H1 (cell line): ENCODE data around the gene CEBPG. TPM values are rescaled to one million over a fixed set of nuclear protein-coding genes. Genes with fewer than 3 reads are reported as not detected.

Experiments
- CTCF ChIA-PET: fragments of 300-600 bp; sonication (Branson Sonifier 250); formaldehyde crosslinking; loops from one replicate; lab custom pipeline; 2021; ENCODE audit not compliant: partially characterized antibody; lab: Charles Lee
- POLR2A ChIA-PET: fragments of 300-600 bp; sonication (Branson Sonifier 250); formaldehyde crosslinking; loops from one replicate; lab custom pipeline; 2021; ENCODE audit warnings: inconsistent platforms; ENCODE audit not compliant: partially characterized antibody; lab: Charles Lee
- DNase-seq, 2 experiments: peaks; one replicate each; pipeline versions ENCODE4 v3.0.0 to v3.0.0-alpha.2; 2010 to 2022; ENCODE audit warnings: low spot score in 2 of 2, low read depth in 1 of 2, mixed read lengths in 1 of 2
- FAIRE-seq: peaks from 2 replicates; lab custom pipeline; 2011; peaks lifted over from hg19 to GRCh38; lab: Jason Lieb, UNC
- H2AFZ ChIP-seq: 2 replicates; pipeline ENCODE4 v1.8.1; 2012; ENCODE audit warnings: low read length, inconsistent platforms
- H2AK5ac ChIP-seq: 2 replicates; pipeline ENCODE4 v1.6.1; 2013; ENCODE audit warnings: low read depth, low read length
- H2BK120ac ChIP-seq: replicated peaks from 2 replicates; pipeline ENCODE3; 2013; ENCODE audit warnings: low read depth, low read length, inconsistent platforms
- H2BK12ac ChIP-seq: 2 replicates; pipeline ENCODE4 v1.6.1; 2013; ENCODE audit warnings: low read depth, low read length
- H2BK15ac ChIP-seq: 2 replicates; pipeline ENCODE4 v1.6.1; 2013; ENCODE audit warnings: low read length
- H2BK20ac ChIP-seq: 2 replicates; pipeline ENCODE4 v1.6.1; 2013; ENCODE audit warnings: low read length
- H2BK5ac ChIP-seq: 2 replicates; pipeline ENCODE4 v1.6.1; 2013; ENCODE audit warnings: low read depth, low read length
- H3K14ac ChIP-seq: 2 replicates; pipeline ENCODE4 v1.6.1; 2013; ENCODE audit warnings: inconsistent platforms; ENCODE audit not compliant: insufficient read length
- H3K18ac ChIP-seq: 2 replicates; pipeline ENCODE4 v1.6.1; 2013; ENCODE audit warnings: low read length; ENCODE audit errors: extremely low read depth
- H3K23ac ChIP-seq: 2 replicates; pipeline ENCODE4 v1.6.1; 2013; ENCODE audit warnings: inconsistent platforms; ENCODE audit not compliant: insufficient read length
- H3K23me2 ChIP-seq: 2 replicates; pipeline ENCODE4 v1.6.1; 2013; ENCODE audit warnings: low read depth, low read length
- H3K27ac ChIP-seq: 2 replicates; pipeline ENCODE4 v1.6.1; 2011; ENCODE audit warnings: low read depth, low read length, inconsistent platforms
- H3K27me3 ChIP-seq, 4 experiments: replicated peaks in 1 of 4; 1 replicate in 1 of 4; 2 replicates in 3 of 4; pipeline versions ENCODE4 v1.6.1 to v1.8.1; 2011 to 2013; ENCODE audit warnings: low read length in 3 of 4, mild to moderate bottlenecking in 3 of 4, inconsistent platforms in 2 of 4, mixed read lengths in 2 of 4, moderate library complexity in 1 of 4; ENCODE audit not compliant: control insufficient read depth in 3 of 4, insufficient read depth in 3 of 4; ENCODE audit errors: extremely low read depth in 1 of 4
- H3K36me3 ChIP-seq, 4 experiments: 2 replicates each; pipeline versions ENCODE4 v1.6.1 to v1.8.1; 2011 to 2013; ENCODE audit warnings: mild to moderate bottlenecking in 4 of 4, low read length in 3 of 4, moderate library complexity in 2 of 4, control low read depth in 1 of 4, inconsistent platforms in 1 of 4; ENCODE audit not compliant: insufficient read depth in 4 of 4, control insufficient read depth in 2 of 4
- H3K4ac ChIP-seq: replicated peaks from 2 replicates; pipeline ENCODE3; 2013; ENCODE audit warnings: low read length, low read depth, mixed read lengths, inconsistent platforms; ENCODE audit not compliant: insufficient read length
- H3K4me1 ChIP-seq, 4 experiments: replicated peaks in 1 of 4; 1 replicate in 1 of 4; 2 replicates in 3 of 4; pipeline versions ENCODE4 v1.6.1 to v1.8.1; 2011 to 2013; ENCODE audit warnings: low read length in 3 of 4, inconsistent platforms in 2 of 4, mixed read lengths in 1 of 4; ENCODE audit not compliant: insufficient read depth in 4 of 4, control insufficient read depth in 3 of 4
- H3K4me2 ChIP-seq, 2 experiments: 2 replicates each; pipeline versions ENCODE4 v1.6.1 to v1.8.1; 2011 to 2013; ENCODE audit warnings: low read depth in 2 of 2, low read length in 2 of 2, control low read depth in 1 of 2, inconsistent platforms in 1 of 2, mild to moderate bottlenecking in 1 of 2; ENCODE audit not compliant: insufficient read depth in 1 of 2
- H3K4me3 ChIP-seq, 4 experiments: fragments of 200-600, 300-600 bp in 1 of 4; sonication (generic), shearing (Covaris generic), sonication (Bioruptor Twin) in 1 of 4; 2 replicates each; pipeline versions ENCODE4 v1.5.1 to v1.8.1; 2011 to 2016; ENCODE audit warnings: low read length in 4 of 4, low read depth in 3 of 4, control low read depth in 2 of 4, inconsistent platforms in 2 of 4, mild to moderate bottlenecking in 2 of 4, mixed read lengths in 1 of 4, moderate library complexity in 1 of 4; ENCODE audit not compliant: insufficient read depth in 2 of 4; ENCODE audit errors: extremely low read depth in 1 of 4
- H3K56ac ChIP-seq: replicated peaks from 2 replicates; pipeline ENCODE3; 2013; ENCODE audit warnings: low read depth, mild to moderate bottlenecking, mixed read lengths, low read length, inconsistent platforms; ENCODE audit not compliant: insufficient read length
- H3K79me1 ChIP-seq: 2 replicates; pipeline ENCODE4 v1.6.1; 2013; ENCODE audit warnings: low read depth, low read length, control low read depth
- H3K79me2 ChIP-seq, 2 experiments: 2 replicates each; pipeline versions ENCODE4 v1.6.1 to v1.8.1; 2012 to 2013; ENCODE audit warnings: low read length in 2 of 2, mild to moderate bottlenecking in 2 of 2, inconsistent platforms in 1 of 2; ENCODE audit not compliant: insufficient read depth in 2 of 2, control insufficient read depth in 1 of 2
- H3K9ac ChIP-seq, 4 experiments: replicated peaks in 1 of 4; 1 replicate in 1 of 4; 2 replicates in 3 of 4; pipeline versions ENCODE4 v1.6.1 to v1.8.1; 2011 to 2013; ENCODE audit warnings: low read depth in 3 of 4, low read length in 3 of 4, control low read depth in 2 of 4, mild to moderate bottlenecking in 2 of 4, moderate library complexity in 2 of 4, inconsistent platforms in 1 of 4; ENCODE audit errors: extremely low read depth in 1 of 4
- H3K9me3 ChIP-seq, 2 experiments: 2 replicates each; pipeline versions ENCODE4 v1.6.1 to v1.8.1; 2012 to 2013; ENCODE audit warnings: mild to moderate bottlenecking in 2 of 2, moderate library complexity in 2 of 2, control low read depth in 1 of 2, inconsistent platforms in 1 of 2, low read depth in 1 of 2, low read length in 1 of 2, mixed read lengths in 1 of 2; ENCODE audit not compliant: insufficient read depth in 2 of 2
- H4K20me1 ChIP-seq, 2 experiments: replicated peaks in 1 of 2; 2 replicates each; pipeline versions ENCODE3 to v1.8.1; 2011 to 2013; ENCODE audit warnings: inconsistent platforms in 2 of 2, low read length in 2 of 2, mild to moderate bottlenecking in 1 of 2; ENCODE audit not compliant: insufficient read depth in 2 of 2, control insufficient read depth in 1 of 2
- H4K5ac ChIP-seq: 2 replicates; pipeline ENCODE4 v1.6.1; 2013; ENCODE audit warnings: low read length, low read depth, mixed read lengths, inconsistent platforms; ENCODE audit not compliant: insufficient read length
- H4K8ac ChIP-seq: 2 replicates; pipeline ENCODE4 v1.8.0; 2013; ENCODE audit warnings: mild to moderate bottlenecking, moderate library complexity, low read length, inconsistent platforms; ENCODE audit not compliant: insufficient read depth; ENCODE audit errors: extremely low read depth
- H4K91ac ChIP-seq: replicated peaks from 2 replicates; pipeline ENCODE3; 2013; ENCODE audit warnings: low read length, mixed read lengths, inconsistent platforms; ENCODE audit not compliant: insufficient read length
- CHD2 ChIP-seq: IDR thresholded peaks from 2 replicates; pipeline ENCODE4 v1.6.1; 2012; ENCODE audit warnings: low read length, improper control_type of control experiment
- CREB1 ChIP-seq: IDR thresholded peaks from 2 replicates; pipeline ENCODE4 v1.6.1; 2012; ENCODE audit warnings: inconsistent platforms
- CTCF ChIP-seq, 3 experiments: IDR thresholded peaks; 1 replicate in 2 of 3; 2 replicates in 1 of 3; pipeline versions ENCODE4 v1.5.1 to v1.6.1; 2011; ENCODE audit warnings: low read length in 3 of 3, mild to moderate bottlenecking in 3 of 3, inconsistent platforms in 2 of 3, low read depth in 1 of 3, moderate library complexity in 1 of 3; ENCODE audit not compliant: insufficient read depth in 1 of 3; ENCODE audit errors: control extremely low read depth in 1 of 3
- KDM1A ChIP-seq: fragments of 200-600, 300-600 bp; sonication (generic); IDR thresholded peaks from 2 replicates; pipeline ENCODE4 v1.7.1; 2016; ENCODE audit warnings: mild to moderate bottlenecking, low read length, borderline replicate concordance
- KDM5A ChIP-seq: fragments of 200-600 bp; IDR thresholded peaks from 2 replicates; pipeline ENCODE4 v1.7.1; 2012; ENCODE audit warnings: mild to moderate bottlenecking, low read length, inconsistent platforms, mixed read lengths
- RAD21 ChIP-seq, 2 experiments: IDR thresholded peaks in 1 of 2; conservative IDR thresholded peaks in 1 of 2; 2 replicates each; pipeline ENCODE4 v1.6.1; 2011; ENCODE audit warnings: low read depth in 2 of 2, low read length in 2 of 2, improper control_type of control experiment in 1 of 2, inconsistent platforms in 1 of 2, mild to moderate bottlenecking in 1 of 2, moderate library complexity in 1 of 2
- TAF1 ChIP-seq: IDR thresholded peaks from 2 replicates; pipeline ENCODE4 v1.6.1; 2011; ENCODE audit warnings: mild to moderate bottlenecking, low read depth, low read length
- WGBS, 2 experiments: shearing (Covaris generic) in 1 of 2; methylation state at CpG; one replicate each; pipeline versions ENCODE4 v1.1.6 to v1.1.7; 2013 to 2015; ENCODE audit warnings: low lambda C conversion rate in 2 of 2, mixed read lengths in 2 of 2, inconsistent platforms in 1 of 2, low coverage in 1 of 2, missing lambda C conversion rate in 1 of 2; ENCODE audit not compliant: insufficient replicate concordance in 2 of 2, insufficient coverage in 1 of 2, insufficient read length in 1 of 2; ENCODE audit errors: extremely low coverage in 1 of 2, missing lambda C conversion rate in 1 of 2; 5-methylcytosine and 5-hydroxymethylcytosine counted together
- polyA plus RNA-seq, 7 experiments: library from polyadenylated mRNA; depleted of rRNA in 3 of 7; stranded (reverse) in 5 of 7; unstranded in 2 of 7; fragments of >200 nt in 5 of 7; fragments of 200-250 nt in 2 of 7; gene quantifications; 1 replicate in 5 of 7; 2 replicates in 1 of 7; 4 replicates in 1 of 7; pipeline versions ENCODE4 v1.2.1 to v1.2.3, GENCODE V29; 2011 to 2013; ENCODE audit warnings: missing spikeins in 2 of 7, mixed read lengths in 2 of 7
- total RNA-seq: library from RNA; stranded (reverse); fragmentation: NEBNext Ultra II Directional; extraction: Animal tissue kit (Norgen Biotek cat#: 25700); gene quantifications from 2 replicates; pipeline ENCODE4 v1.2.1, GENCODE V29; 2021

The CEBPG gene
- total and polyA plus RNA-seq, 2 of the 8 experiments (the other 6 are each of a cell fraction or from before 2014, with no cell fraction given): 12.3 to 35.4 TPM

GRCh38 chr19:33430674-33431277, 57.3 kb downstream of the CEBPG start:
- POLR2A ChIA-PET: no interaction called here
- peak; percentile 39 to 88 for DNase-seq
- TF ChIP-seq CTCF (IDR thresholded peaks at IDR 0.05; ENCODE audit: control extremely low read depth in 1 of 3, insufficient read depth in 1 of 3, low read depth in 1 of 3, low read length in 3 of 3) (peak; percentile 87 to 99 (median 90)), KDM1A (peak; percentile 88), TAF1 (no peak), CREB1 (no peak), KDM5A (no peak), RAD21 (IDR thresholded peaks at IDR 0.05 in 1 of 2, conservative IDR thresholded peaks at IDR 0.05 in 1 of 2; ENCODE audit: low read depth in 2 of 2, low read length in 2 of 2) (peak; percentile 89 to 90), CHD2 (0 out of 2 replicates have a peak, but pooled peaks have one; percentile 19)

More at GRCh38 chr19:33430674-33431277, 57.3 kb downstream of the CEBPG start:
- H3K4me2 ChIP-seq: no peak overlapping the region
- no peak overlapping the region for H2BK5ac ChIP-seq
- no peak overlapping the region for H2BK120ac ChIP-seq
- no peaks in the 10 kb centered on the region for H3K79me1 ChIP-seq
- H3K9me3 ChIP-seq: no peaks in the 10 kb centered on the region
- H4K8ac ChIP-seq: no peak overlapping the region
- no peak overlapping the region for H3K14ac ChIP-seq
- H3K36me3 ChIP-seq: no peaks in the 10 kb centered on the region
- FAIRE-seq: no peak
- H3K4me1 ChIP-seq: peaks cover 0 to 3% (median 2%) of the 10 kb centered on the region in 4 experiments; a peak in 2 of 7 replicates
- H4K5ac ChIP-seq: no peak overlapping the region
- no peak overlapping the region for H4K91ac ChIP-seq
- no peak overlapping the region for H3K4me3 ChIP-seq
- no peak overlapping the region for H2AFZ ChIP-seq
- H2BK12ac ChIP-seq: no peak overlapping the region
- WGBS, 2 experiments: 41% methylated on average over 12 of the region's 13 CpGs; no CpG with 5 or more reads in 1 of the 2 experiments
- no peak overlapping the region for H3K56ac ChIP-seq
- H2AK5ac ChIP-seq: no peak overlapping the region
- H2BK15ac ChIP-seq: no peak overlapping the region
- no peak overlapping the region for H3K4ac ChIP-seq
- no peak overlapping the region for H3K18ac ChIP-seq
- CTCF ChIA-PET: interaction anchor here (0.6 to 7.7 kb wide), 48 partner anchors 9 to 621 kb away, joined by 3 to 77 read pairs (median 3); partner anchors contain the start of gene CHST8
- no peak overlapping the region for H3K9ac ChIP-seq
- no peak overlapping the region for H3K23ac ChIP-seq
- H3K79me2 ChIP-seq: no peaks in the 10 kb centered on the region
- peaks cover 0 to 6% of the 10 kb centered on the region in 2 experiments for H4K20me1 ChIP-seq
- H3K27me3 ChIP-seq: no peaks in the 10 kb centered on the region
- H3K27ac ChIP-seq: no peak overlapping the region
- H2BK20ac ChIP-seq: no peak overlapping the region
- no peaks in the 10 kb centered on the region for H3K23me2 ChIP-seq
